NCI-H748 (cell line): Measurements from ENCODE around the gene CRISPLD2.

Source experiments
- DNase-seq: peaks from one replicate; lab custom pipeline; 2025; ENCODE audit not compliant: unreplicated experiment; lab: John Stamatoyannopoulos, UW

The CRISPLD2 gene

GRCh38 chr16:84819644-84820304 lies at the start of gene CRISPLD2:
CRISPLD2 (plus strand) TSS chr16:84819985; CDS start chr16:84838496, 18,511 bp downstream.
- peak; percentile 89 for DNase-seq

- DNase-seq, result no peak
Observed at GRCh38 chr16:84773312-84773711, 46.5 kb upstream of the CRISPLD2 start.

- DNase-seq, result no peak
Observed at GRCh38 chr16:84774810-84775209, 45.0 kb upstream of the CRISPLD2 start.

GRCh38 chr16:84775262-84775810 lies 44.4 kb upstream of the CRISPLD2 start:
- DNase-seq, result no peak

GRCh38 chr16:84777435-84777834 lies 42.4 kb upstream of the CRISPLD2 start:
- DNase-seq, result no peak

GRCh38 chr16:84778720-84779119 lies 41.1 kb upstream of the CRISPLD2 start:
- no peak for DNase-seq

GRCh38 chr16:84780063-84780462 lies 39.7 kb upstream of the CRISPLD2 start:
- no peak for DNase-seq

- DNase-seq, result no peak
Observed at GRCh38 chr16:84780544-84781376, 39.0 kb upstream of the CRISPLD2 start.

GRCh38 chr16:84782846-84783245 lies 36.9 kb upstream of the CRISPLD2 start:
- DNase-seq, result no peak

- peak; percentile 86 for DNase-seq
Observed at GRCh38 chr16:84785843-84786581, 33.8 kb upstream of the CRISPLD2 start.

- peak; percentile 83 for DNase-seq
Observed at GRCh38 chr16:84786605-84787262, 33.1 kb upstream of the CRISPLD2 start.

GRCh38 chr16:84787263-84787622 lies 32.5 kb upstream of the CRISPLD2 start:
- no peak for DNase-seq

- no peak for DNase-seq
Observed at GRCh38 chr16:84788920-84789391, 30.8 kb upstream of the CRISPLD2 start.

- no peak for DNase-seq
Observed at GRCh38 chr16:84789431-84789830, 30.4 kb upstream of the CRISPLD2 start.

GRCh38 chr16:84790301-84790700 lies 29.5 kb upstream of the CRISPLD2 start:
- no peak for DNase-seq

- no peak for DNase-seq
Observed at GRCh38 chr16:84791088-84791487, 28.7 kb upstream of the CRISPLD2 start.

- no peak for DNase-seq
Observed at GRCh38 chr16:84791501-84791900, 28.3 kb upstream of the CRISPLD2 start.

- DNase-seq, result no peak
Observed at GRCh38 chr16:84794186-84794585, 25.6 kb upstream of the CRISPLD2 start.

- DNase-seq, result no peak
Observed at GRCh38 chr16:84794626-84795025, 25.2 kb upstream of the CRISPLD2 start.

- DNase-seq, result no peak
Observed at GRCh38 chr16:84795329-84796053, 24.3 kb upstream of the CRISPLD2 start.
